Hepatocyte (in vitro differentiated cells): Measurements from ENCODE around the gene GRID2.

Source experiments
- EZH2phosphoT487 ChIP-seq: fragments of 200-600 bp; sonication (generic); IDR thresholded peaks from one replicate; pipeline ENCODE4 v1.6.1; 2018; ENCODE audit warnings: antibody characterized with exemption, mild to moderate bottlenecking, low read depth, moderate library complexity; ENCODE audit not compliant: unreplicated experiment, severe bottlenecking
- TF ChIP-seq, protein P1 (sequence below): fragments of 200-600 bp; sonication (generic); IDR thresholded peaks from 2 replicates; pipeline ENCODE4 v1.5.1; 2016; ENCODE audit warnings: antibody characterized with exemption, mild to moderate bottlenecking; ENCODE audit not compliant: poor library complexity

DNA sequence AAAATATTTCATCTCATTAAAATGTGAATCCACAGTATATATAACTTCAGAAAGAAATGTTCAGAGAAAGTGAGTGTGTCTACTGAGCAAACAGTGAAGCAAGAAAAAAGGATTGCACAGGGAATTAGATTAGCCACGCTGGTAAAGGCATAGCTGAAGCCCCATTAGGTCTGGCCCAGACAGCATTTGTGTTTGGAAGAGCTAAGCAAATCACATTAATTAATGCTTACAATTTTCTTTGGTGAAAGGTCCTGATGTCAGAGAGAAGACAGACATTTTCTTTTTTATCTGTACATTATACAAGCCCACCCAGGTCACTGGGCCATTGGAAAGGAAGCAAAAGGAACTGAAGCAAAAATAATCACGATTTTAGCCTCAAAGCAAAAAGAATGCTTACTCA is 354.6 kb downstream of the GRID2 start:
- TF ChIP-seq, protein P1, sequence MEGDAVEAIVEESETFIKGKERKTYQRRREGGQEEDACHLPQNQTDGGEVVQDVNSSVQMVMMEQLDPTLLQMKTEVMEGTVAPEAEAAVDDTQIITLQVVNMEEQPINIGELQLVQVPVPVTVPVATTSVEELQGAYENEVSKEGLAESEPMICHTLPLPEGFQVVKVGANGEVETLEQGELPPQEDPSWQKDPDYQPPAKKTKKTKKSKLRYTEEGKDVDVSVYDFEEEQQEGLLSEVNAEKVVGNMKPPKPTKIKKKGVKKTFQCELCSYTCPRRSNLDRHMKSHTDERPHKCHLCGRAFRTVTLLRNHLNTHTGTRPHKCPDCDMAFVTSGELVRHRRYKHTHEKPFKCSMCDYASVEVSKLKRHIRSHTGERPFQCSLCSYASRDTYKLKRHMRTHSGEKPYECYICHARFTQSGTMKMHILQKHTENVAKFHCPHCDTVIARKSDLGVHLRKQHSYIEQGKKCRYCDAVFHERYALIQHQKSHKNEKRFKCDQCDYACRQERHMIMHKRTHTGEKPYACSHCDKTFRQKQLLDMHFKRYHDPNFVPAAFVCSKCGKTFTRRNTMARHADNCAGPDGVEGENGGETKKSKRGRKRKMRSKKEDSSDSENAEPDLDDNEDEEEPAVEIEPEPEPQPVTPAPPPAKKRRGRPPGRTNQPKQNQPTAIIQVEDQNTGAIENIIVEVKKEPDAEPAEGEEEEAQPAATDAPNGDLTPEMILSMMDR: no peak
- TF ChIP-seq EZH2phosphoT487: no peak
